Liver (tissue), 9 donors: ENCODE results near the gene IRAK1BP1. TPM values are rescaled to one million over a fixed set of nuclear protein-coding genes. Genes with fewer than 3 reads are reported as not detected.

Experiments used
- DNase-seq: peaks from one replicate; pipeline ENCODE4 v3.0.0-alpha.2; 2017; ENCODE audit warnings: low spot score
- H3K27ac ChIP-seq, 2 donors: one replicate each; pipeline ENCODE4 v1.7.0; 2013; ENCODE audit warnings: inconsistent platforms in 2 of 2, low read length in 2 of 2, control low read depth in 1 of 2, low read depth in 1 of 2, mild to moderate bottlenecking in 1 of 2
- H3K27me3 ChIP-seq, 4 donors: one replicate each; pipeline versions ENCODE4 v1.6.1 to v1.7.0; 2013; ENCODE audit warnings: low read length in 3 of 4, inconsistent platforms in 1 of 4, mild to moderate bottlenecking in 1 of 4, moderate library complexity in 1 of 4; ENCODE audit not compliant: control insufficient read depth in 4 of 4, insufficient read depth in 4 of 4
- H3K36me3 ChIP-seq, 4 donors: one replicate each; pipeline versions ENCODE4 v1.6.1 to v1.7.0; 2013; ENCODE audit warnings: low read length in 3 of 4, mild to moderate bottlenecking in 3 of 4, low read depth in 1 of 4, moderate library complexity in 1 of 4; ENCODE audit not compliant: control insufficient read depth in 4 of 4, insufficient read depth in 3 of 4
- H3K4me1 ChIP-seq, 4 donors: one replicate each; pipeline versions ENCODE4 v1.6.1 to v1.7.0; 2013; ENCODE audit warnings: low read length in 3 of 4, mild to moderate bottlenecking in 3 of 4, moderate library complexity in 1 of 4; ENCODE audit not compliant: control insufficient read depth in 4 of 4, insufficient read depth in 4 of 4
- H3K4me3 ChIP-seq, 3 donors: one replicate each; pipeline versions ENCODE4 v1.6.1 to v1.7.0; 2013; ENCODE audit warnings: low read length in 3 of 3, control low read depth in 1 of 3, low read depth in 1 of 3, mild to moderate bottlenecking in 1 of 3
- H3K9ac ChIP-seq, 2 donors: one replicate each; pipeline ENCODE4 v1.7.0; 2013; ENCODE audit warnings: low read length in 2 of 2, mild to moderate bottlenecking in 2 of 2, moderate library complexity in 2 of 2, control low read depth in 1 of 2, low read depth in 1 of 2
- H3K9me3 ChIP-seq, 4 donors: one replicate each; pipeline versions ENCODE4 v1.6.1 to v1.7.0; 2013; ENCODE audit warnings: low read length in 3 of 4; ENCODE audit not compliant: control insufficient read depth in 4 of 4
- CTCF ChIP-seq: fragments of 150-350 bp; IDR thresholded peaks from 2 replicates; pipeline ENCODE4 v1.5.1; 2017; ENCODE audit warnings: improper control_type of control experiment, low read depth, low read length; ENCODE audit not compliant: missing input control
- EGR1 ChIP-seq, 2 donors: IDR thresholded peaks; 2 replicates each; pipeline ENCODE4 v1.6.1; 2016 to 2018; ENCODE audit warnings: antibody characterized with exemption in 2 of 2, low read depth in 2 of 2
- FOXA1 ChIP-seq: IDR thresholded peaks from 2 replicates; pipeline ENCODE4 v1.6.1; 2016; ENCODE audit warnings: antibody characterized with exemption
- FOXA2 ChIP-seq: IDR thresholded peaks from 2 replicates; pipeline ENCODE4 v1.6.1; 2016; ENCODE audit warnings: antibody characterized with exemption
- GABPA ChIP-seq, 2 donors: IDR thresholded peaks in 1 of 2; conservative IDR thresholded peaks in 1 of 2; 2 replicates each; pipeline ENCODE4 v1.6.1; 2016; ENCODE audit warnings: antibody characterized with exemption in 2 of 2, mild to moderate bottlenecking in 1 of 2, moderate library complexity in 1 of 2
- RAD21 ChIP-seq, 2 donors: IDR thresholded peaks; 2 replicates each; pipeline ENCODE4 v1.6.1; 2016; ENCODE audit warnings: antibody characterized with exemption in 2 of 2, mild to moderate bottlenecking in 2 of 2
- REST ChIP-seq: IDR thresholded peaks from 2 replicates; pipeline ENCODE4 v1.6.1; 2016; ENCODE audit warnings: antibody characterized with exemption, mild to moderate bottlenecking
- RXRA ChIP-seq, 2 donors: IDR thresholded peaks; 2 replicates each; pipeline ENCODE4 v1.6.1; 2017 to 2018; ENCODE audit warnings: antibody characterized with exemption in 2 of 2, mild to moderate bottlenecking in 1 of 2
- SP1 ChIP-seq: IDR thresholded peaks from 2 replicates; pipeline ENCODE4 v1.6.1; 2018; ENCODE audit warnings: antibody characterized with exemption, mild to moderate bottlenecking
- YY1 ChIP-seq: IDR thresholded peaks from 2 replicates; pipeline ENCODE4 v1.6.1; 2016; ENCODE audit warnings: antibody characterized with exemption, mild to moderate bottlenecking
- ZBTB33 ChIP-seq: IDR thresholded peaks from 2 replicates; pipeline ENCODE4 v1.6.1; 2016; ENCODE audit warnings: antibody characterized with exemption
- polyA plus RNA-seq, 2 donors: library from polyadenylated mRNA; stranded (reverse) in 1 of 2; unstranded in 1 of 2; fragments of 200-250 nt in 1 of 2; fragments of >200 nt in 1 of 2; fragmentation: Nextera tagmentation in 1 of 2; extraction: Ambion mirVana in 1 of 2; gene quantifications; one replicate each; pipeline versions ENCODE4 v1.2.1 to v1.2.3, GENCODE V29; 2013 to 2015
- total RNA-seq, 2 donors: library from RNA; depleted of rRNA; stranded (reverse); fragments of >200 nt; gene quantifications; one replicate each; pipeline ENCODE4 v1.2.3, GENCODE V29; 2014
- TF ChIP-seq, protein P1 (sequence below): IDR thresholded peaks from 2 replicates; pipeline ENCODE4 v1.6.1; 2016; ENCODE audit warnings: antibody characterized with exemption
- donor health status: healthy.
- donor health status: healthy.
- donor health status: healthy.
- donor health status: healthy.
- donor health status: healthy.

Gene IRAK1BP1
- total and polyA plus RNA-seq, 4 donors: 0.46 to 2.2 (median 0.77) TPM

DNA sequence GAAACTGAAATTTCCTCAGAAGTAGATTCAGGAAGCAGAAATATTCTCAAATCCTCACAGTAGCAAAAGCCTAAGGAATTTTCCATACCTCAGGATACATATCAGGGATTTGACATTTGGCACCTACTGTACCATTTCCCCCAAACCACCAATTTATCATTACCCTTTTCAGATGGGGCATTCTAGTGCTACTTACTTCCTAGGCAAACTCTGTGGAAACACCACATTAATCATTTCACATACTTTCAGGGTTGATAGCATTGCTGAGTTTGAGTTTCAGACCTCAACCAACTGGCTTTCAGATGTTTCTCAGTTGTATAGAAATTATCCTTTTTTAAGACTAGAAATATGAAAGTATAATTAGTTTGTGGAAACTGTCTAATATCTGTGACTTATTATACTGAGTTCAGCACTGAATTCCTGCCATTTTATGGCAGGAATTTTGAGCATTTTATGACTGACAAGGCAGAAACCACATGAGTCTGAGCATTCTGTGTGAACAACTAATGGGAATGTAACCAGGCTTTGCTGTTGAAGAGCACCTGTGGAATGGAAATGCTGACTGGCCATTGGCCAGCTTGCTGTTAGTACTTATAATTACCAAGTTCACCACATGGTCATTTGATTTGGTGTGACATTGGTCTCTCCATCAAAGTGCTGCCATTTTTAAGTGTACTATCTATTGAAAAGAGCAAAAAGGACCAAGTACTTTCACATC is 35.1 kb upstream of the IRAK1BP1 start:
- Histone ChIP-seq H3K9me3 (no peaks in the 10 kb centered on the region), H3K27me3 (no peaks in the 10 kb centered on the region), H3K4me1 (peaks cover 0 to 1% (median 0%) of the 10 kb centered on the region in 4 donors), H3K27ac (no peak overlapping the region), H3K36me3 (no peaks in the 10 kb centered on the region), H3K9ac (no peak overlapping the region), H3K4me3 (no peak overlapping the region)
- DNase-seq: no peak
- TF ChIP-seq EGR1 (IDR thresholded peaks at IDR 0.05; ENCODE audit: low read depth in 2 of 2): no peak
- no peak for TF ChIP-seq YY1
- TF ChIP-seq SP1: no peak
- no peak for TF ChIP-seq FOXA1
- TF ChIP-seq FOXA2: no peak
- TF ChIP-seq RXRA (IDR thresholded peaks at IDR 0.05): no peak
- no peak for TF ChIP-seq CTCF
- TF ChIP-seq ZBTB33: no peak
- TF ChIP-seq GABPA (IDR thresholded peaks at IDR 0.05 in 1 of 2, conservative IDR thresholded peaks at IDR 0.05 in 1 of 2): no peak
- TF ChIP-seq REST: no peak

DNA sequence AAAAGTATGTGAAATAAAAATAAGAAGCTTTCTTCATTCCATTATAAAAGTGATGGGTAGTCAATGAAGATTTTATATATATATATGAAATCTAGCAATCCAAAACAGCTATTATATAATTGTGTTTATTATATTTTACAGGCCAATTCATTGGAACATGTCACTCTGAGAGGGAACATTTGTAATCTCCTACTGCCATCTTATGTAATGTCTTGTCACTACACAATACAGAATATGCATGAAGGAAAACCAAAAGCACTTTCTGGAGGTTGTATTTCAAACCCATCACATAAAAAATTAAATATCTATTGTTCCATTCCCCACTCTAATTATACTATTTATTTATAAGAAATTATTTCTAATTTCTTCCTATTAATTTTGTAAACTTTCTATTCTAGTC is 31.5 kb upstream of the IRAK1BP1 start:
- TF ChIP-seq RAD21 (IDR thresholded peaks at IDR 0.05) (peak; percentile 38 to 63), SP1 (no peak), CTCF (peak; percentile 28), GABPA (IDR thresholded peaks at IDR 0.05 in 1 of 2, conservative IDR thresholded peaks at IDR 0.05 in 1 of 2) (no peak), FOXA1 (no peak)
- TF ChIP-seq, protein P1, sequence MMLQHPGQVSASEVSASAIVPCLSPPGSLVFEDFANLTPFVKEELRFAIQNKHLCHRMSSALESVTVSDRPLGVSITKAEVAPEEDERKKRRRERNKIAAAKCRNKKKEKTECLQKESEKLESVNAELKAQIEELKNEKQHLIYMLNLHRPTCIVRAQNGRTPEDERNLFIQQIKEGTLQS: no peak
- no peak for DNase-seq
- Histone ChIP-seq H3K9ac (no peak overlapping the region), H3K27ac (no peak overlapping the region), H3K9me3 (no peaks in the 10 kb centered on the region), H3K4me1 (no peaks in the 10 kb centered on the region), H3K4me3 (no peak overlapping the region), H3K27me3 (no peaks in the 10 kb centered on the region), H3K36me3 (no peaks in the 10 kb centered on the region)
